GM18870 (cell line): ENCODE measurements around the gene VN1R4.
"Not testable (repeated sequence)": the region's sequence is repeated elsewhere in the genome, so short reads cannot be mapped to it uniquely, and the experiment has no call there.

Source experiments
- ATAC-seq: cut with Tn5 transposase; IDR thresholded peaks from one replicate; pipeline ENCODE4 v1.9.1; 2021; ENCODE audit warnings: moderate library complexity; ENCODE audit not compliant: unreplicated experiment

Gene VN1R4, protein sequence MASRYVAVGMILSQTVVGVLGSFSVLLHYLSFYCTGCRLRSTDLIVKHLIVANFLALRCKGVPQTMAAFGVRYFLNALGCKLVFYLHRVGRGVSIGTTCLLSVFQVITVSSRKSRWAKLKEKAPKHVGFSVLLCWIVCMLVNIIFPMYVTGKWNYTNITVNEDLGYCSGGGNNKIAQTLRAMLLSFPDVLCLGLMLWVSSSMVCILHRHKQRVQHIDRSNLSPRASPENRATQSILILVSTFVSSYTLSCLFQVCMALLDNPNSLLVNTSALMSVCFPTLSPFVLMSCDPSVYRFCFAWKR

DNA sequence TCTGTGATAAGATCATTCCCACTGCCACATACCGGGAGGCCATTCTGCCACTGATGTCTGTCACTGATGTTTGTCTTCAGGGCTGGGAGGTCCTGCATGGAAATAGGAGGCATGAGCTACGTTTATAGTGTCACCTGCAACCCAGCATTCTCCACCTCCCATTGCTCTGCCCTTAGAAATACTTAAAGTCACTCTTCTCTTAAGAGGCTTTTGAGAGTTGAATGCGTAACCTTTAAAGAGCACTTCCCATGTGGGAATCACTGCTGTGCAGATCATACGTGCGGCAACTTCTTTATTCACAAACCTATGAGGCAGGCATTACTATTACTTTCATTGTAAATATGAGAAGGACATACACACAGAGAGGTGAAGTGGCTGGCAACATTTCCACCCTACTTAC lies at the start of gene VN1R4:
VN1R4 (minus strand) TSS at position 101 of the 400 bp plus-strand sequence; CDS start at position 43, 58 bp downstream.
- not testable (repeated sequence) for ATAC-seq

DNA sequence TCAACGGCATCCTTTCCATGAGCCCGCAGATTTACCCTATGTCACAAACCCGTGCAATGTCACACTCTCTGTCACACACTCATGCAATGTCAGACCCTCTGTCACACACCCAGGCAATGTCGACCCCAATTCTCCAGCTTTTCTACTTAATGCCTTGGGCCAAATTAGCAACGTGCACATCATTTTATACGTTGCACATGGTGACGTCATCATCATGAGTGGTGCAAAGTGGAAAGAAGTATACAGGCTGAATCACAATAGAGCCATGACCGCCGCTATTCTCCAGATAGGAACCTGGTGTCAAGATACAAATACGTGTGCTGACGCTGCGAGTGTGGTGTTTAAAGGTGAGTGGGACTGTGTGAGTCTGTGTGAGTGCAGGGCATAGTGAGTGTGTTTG lies 44.4 kb upstream of the VN1R4 start:
- no peak for ATAC-seq

DNA sequence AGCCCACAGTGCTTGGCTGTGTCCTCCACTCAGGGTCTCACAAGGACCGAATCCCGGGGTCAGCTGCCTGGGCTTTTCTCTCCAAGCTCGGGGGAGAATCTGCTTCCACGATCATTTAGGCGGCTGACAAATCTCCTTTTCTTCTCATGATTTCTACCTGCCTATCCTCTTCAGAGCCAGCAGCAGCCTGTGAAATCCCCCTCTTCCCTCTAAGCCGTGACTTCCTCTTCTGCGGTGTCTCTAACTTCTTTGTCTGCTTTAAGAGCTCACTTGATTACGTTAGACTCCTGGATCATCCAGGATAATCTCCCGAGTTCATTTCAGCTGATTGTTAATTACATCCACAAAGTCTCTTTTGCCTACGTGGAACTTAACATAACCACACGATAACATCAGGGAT lies 43.5 kb upstream of the VN1R4 start:
- no peak for ATAC-seq

DNA sequence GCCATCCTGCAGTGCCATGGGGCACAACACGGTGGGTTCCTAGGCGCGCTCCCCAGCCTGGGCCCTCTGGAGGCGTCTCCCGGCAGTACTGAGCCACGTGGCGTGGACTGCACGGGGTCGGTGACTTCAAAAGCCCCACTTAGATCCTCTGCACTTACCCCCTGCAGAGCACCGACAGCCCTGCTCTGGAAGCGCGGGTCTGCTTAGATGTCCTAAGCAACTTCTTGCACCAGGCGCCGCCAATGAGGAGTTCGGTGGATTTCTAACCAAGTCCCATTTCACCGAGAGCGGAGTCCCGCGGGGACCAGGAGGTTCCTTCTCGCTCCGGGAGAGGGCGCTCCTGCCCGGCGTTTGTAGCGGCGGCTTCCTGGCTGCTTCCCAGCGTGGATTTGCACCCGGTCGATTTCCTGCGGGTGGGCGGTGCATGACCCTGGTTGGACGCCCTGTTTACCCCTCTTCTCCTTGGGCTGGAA lies 40.9 kb upstream of the VN1R4 start:
- ATAC-seq, result no peak

DNA sequence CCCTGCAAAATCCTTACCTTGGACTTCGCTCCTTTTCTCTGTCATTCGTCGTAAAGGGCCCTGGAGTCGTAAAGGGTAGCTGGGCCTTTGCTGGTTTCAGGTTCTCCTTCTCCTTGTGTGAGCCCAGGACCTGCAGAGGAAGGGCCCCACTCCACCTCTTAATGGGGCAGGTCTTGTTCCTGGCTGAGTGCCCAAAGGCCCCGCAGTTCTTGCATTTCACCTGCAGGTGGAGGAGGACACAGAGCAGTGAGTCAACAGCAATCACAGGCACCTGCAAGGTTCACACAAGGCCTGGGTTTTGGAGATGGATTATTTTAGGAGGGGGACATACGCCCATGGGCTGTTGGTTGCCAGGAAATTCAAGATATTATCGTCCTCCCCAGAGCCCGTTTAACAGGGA lies 33.8 kb upstream of the VN1R4 start:
- ATAC-seq, result not testable (repeated sequence)

DNA sequence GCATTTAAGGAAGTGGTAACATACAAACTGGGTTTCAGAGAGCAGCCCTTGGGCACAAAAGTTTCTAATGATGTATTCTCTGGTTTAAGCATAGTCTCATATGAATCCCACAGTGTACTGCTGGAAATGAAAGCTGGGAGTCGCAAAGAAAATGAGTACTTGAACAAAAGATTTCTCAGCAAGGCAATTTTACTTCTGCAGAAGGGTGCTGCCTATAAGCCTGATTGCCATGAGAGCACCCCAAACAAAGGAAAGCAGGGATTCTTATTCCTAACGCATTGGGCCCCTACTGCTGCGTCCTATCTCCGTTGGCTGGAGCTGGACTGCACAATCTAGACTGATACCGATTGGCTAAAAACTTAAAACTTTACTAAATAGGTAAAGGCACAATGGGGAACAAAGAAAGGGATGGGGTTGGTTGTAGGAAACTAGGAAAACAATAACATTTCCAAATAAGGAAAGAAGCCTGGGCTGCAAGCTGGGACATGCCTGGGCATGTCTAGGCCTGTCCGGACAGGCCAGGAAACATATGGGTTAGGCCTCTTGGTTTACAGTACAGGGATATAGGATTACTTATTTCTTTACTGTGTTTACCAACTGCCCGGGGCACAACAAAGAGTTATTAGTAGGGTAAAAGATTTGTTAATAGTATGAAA lies 27.4 kb upstream of the VN1R4 start:
- no peak for ATAC-seq

DNA sequence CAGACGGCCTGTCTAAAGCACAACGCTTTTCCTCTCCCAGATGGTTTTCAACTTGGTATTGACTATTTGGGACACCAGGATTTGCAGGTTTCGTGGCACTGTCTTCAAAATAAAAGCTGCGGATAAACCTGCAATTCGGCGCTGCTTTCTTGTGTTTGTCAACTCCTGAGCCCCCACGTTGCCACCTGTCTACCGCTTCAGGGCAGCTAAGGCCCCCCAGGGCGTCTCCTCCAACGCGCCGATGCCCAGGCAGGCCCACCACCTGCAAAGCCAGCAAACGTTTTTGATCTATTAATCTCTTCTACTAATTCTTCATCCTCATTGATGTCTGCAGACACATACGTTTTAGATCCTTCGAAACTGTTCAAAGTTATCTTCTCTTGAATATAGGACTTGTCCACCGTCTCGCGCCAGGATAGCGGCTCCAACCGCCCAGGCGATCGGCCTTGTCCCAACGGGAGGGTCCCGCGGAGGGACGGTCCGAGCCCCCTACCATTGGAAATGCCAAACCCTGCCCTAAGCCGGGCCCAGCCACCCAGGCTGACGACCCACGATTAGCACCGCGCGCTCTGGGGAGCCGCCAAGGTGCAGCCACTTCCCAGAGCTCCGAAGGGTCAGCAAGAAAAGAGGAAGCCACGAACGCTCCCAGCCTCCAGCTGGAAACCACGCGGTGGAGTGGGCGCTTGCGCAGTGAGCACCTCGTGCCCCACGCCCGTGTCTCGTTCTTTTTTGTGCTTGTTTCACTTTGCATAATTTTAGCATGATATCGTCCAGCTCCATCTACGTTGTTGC lies 23.4 kb upstream of the VN1R4 start:
- no peak for ATAC-seq

DNA sequence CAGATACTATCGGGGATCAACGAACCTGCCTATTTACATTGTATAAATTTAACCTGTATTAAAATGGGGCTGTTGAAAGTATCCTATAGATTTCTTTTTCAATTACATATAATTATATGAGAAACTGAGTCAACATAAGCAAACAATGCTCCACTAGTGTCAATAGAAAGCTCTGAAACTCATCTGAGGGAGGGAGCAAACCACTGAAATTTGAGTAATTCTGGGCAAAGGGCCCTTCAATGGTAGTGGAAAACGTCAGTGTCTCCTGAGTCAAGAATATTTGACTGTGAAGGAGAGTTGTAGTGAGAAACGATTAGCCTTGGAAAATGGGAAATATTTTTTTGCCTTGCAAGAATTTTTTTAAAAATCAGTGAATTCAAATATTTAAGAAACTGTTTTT lies 17.6 kb upstream of the VN1R4 start:
- no peak for ATAC-seq

DNA sequence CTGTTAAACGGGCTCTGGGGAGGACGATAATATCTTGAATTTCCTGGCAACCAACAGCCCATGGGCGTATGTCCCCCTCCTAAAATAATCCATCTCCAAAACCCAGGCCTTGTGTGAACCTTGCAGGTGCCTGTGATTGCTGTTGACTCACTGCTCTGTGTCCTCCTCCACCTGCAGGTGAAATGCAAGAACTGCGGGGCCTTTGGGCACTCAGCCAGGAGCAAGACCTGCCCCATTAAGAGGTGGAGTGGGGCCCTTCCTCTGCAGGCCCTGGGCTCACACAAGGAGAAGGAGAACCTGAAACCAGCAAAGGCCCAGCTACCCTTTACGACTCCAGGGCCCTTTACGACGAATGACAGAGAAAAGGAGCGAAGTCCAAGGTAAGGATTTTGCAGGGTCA lies 14.4 kb upstream of the VN1R4 start:
- ATAC-seq, result not testable (repeated sequence)

DNA sequence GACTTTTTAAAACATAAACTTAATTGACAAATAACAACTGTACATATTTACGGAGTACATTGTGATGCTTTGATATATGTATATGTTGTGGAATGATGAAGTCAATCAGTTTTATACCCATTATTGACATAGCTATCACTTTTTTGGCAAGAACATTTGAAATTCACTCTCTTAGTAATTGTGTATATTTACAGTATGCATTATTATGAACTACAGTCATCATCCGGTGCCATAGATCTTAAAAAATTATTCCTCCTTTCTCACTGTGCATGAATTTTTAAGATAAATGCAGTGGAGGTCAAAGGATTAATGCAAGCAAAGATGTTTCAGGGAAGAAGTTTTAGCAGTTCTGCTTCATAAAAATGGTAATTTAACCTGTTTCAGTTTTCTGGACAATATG lies 8.0 kb upstream of the VN1R4 start:
- no peak for ATAC-seq

DNA sequence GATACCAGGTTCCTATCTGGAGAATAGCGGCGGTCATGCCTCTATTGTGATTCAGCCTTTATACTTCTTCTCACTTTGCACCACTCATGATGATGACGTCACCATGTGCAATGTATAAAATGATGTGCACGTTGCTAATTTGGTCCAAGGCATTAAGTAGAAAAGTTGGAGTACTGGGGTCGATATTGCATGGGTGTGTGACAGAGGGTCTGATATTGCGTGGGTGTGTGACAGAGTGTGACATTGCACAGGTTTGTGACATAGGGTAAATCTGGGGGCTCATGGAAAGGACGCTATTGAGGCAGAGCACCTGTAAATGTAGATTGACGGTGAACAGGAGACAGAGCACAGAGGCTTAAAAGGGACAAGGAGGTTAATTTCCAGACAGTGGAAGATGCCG lies 4.5 kb upstream of the VN1R4 start:
- ATAC-seq, result no peak

DNA sequence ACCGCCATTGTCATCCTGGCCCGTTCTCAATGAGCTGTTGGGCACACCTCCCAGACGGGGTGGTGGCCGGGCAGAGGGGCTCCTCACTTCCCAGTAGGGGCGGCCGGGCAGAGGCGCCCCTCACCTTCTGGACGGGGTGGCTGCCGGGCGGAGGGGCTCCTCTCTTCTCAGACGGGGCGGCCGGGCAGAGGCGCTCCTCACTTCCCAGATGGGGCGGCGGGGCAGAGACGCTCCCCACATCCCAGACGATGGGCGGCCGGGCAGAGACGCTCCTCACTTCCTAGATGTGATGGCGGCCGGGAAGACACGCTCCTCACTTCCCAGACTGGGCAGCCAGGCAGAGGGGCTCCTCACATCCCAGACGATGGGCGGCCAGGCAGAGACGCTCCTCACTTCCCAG lies 2.3 kb upstream of the VN1R4 start:
- ATAC-seq, result not testable (repeated sequence)

DNA sequence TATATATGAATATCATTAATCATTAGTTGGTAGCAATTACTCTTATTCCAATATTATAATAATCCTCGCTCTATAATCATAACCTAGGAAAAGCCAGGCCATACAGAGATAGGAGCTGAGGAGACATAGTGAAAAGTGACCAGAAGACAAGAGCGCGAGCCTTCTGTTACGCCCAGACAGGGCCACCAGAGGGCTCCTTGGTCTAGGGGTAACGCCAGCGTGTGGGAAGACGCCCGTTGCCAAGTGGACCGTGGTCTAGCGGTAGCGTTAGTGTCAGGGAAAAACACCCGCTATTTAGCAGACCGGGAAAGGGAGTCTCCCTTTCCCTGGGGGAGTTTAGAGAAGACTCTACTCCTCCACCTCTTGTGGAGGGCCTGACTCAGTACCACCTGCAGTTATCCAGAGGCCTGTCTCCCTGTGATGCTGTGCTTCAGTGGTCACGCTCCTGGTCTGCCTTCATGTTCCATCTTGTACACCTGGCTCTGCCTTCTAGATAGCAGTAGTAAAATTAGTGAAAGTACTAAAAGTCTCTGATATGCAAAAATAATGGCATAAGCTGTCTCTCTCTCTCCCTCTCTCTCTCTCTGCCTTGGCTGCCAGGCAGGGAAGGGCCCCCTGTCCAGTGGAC lies 9.7 kb downstream of the VN1R4 start, which contains the start of gene VN1R2:
VN1R2 (plus strand) TSS at position 578 of the 628 bp plus-strand sequence. CDS start 84 bp downstream, outside the sequence.
- not testable (repeated sequence) for ATAC-seq

DNA sequence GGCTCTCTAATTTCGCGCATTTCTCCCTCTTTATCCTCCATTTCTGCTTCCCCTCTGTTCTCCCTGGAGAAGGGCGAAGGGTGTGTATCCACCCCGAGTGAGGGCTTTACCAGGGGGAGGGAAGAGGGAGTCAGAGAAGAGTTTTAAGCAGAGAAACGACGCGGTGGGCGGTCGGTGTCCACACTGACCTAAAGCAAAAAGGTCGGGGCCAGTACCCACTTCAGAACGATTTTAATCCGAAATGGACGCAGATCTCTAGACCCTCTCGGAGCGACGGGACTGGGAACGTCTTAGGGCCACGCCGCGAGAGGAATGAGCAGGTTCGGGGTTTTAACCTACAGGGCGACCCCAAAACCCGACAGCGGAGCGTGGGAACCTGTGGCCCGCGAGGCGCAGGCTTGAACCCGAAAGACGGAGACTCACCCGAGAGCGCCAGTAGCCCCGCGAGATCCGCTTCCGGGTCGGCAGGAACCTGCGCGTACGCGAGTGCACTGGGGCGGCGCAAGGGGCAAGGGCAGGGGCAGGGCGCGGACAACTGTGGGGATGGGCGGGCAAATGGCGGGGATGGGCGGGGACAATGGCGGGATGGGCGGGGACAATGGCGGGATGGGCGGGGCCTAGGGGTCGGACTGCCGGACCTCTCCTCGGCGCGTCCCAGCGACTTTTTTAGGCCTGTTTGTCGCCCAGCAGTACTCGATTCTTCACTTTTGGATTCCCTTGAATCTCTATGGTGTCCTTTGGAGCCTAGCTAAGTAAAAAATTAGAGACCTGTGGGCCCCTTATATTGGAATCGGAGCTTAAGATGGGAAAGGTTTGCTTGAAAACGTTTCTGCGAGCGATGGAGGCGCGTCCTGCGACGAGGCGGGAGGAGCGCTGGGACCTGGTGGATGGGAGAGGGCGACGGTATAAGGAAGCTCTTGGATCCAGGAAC lies 12.8 kb downstream of the VN1R4 start, which contains the start of gene ZNF677:
ZNF677 (minus strand) TSS at position 463 of the 931 bp plus-strand sequence. CDS start 3,323 bp downstream, outside the sequence.
- no peak for ATAC-seq

DNA sequence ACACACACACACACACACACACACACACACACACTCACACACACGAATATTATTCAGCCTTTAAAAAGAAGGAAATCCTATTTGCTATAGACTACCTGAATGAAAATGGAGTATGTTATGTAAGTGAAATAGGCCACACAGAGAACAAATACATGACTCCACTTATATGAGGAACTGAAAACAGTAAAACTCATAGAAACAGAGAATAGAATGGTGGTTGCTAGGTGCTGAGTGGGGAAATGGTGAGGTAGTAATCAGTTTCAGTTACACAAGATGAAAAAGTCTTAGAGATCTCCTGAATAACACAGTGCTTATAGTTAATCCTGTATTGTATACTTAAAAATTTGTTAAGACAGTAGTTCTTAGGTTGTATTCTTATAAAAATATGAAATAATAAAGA lies 21.0 kb downstream of the VN1R4 start:
- no peak for ATAC-seq

DNA sequence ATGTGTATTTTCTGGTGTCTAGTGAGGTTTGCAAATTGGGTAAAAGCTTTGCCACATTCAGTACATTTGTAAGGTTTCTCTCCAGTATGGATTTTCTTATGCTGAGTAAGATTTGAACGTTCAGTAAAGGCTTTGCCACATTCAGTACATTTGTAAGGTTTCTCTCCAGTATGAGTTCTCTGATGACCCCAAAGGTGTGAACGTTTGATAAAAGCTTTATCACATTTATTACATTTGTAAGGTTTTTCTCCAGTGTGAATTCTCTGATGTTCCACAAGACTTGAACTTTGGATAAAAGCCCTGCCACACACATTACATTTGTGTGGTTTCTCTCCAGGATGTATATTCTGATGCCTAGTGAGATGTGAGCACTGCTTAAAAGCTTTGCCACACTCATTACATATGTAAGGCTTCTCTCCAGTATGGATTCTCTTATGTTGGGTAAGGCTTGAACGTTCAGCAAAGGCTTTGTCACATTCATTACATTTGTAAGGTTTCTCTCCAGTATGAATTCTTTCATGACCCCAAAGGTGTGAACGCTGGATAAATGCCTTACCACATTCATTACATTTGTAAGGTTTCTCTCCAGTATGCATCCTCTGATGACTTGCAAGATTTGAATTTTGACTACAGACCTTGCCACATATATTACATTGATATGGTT lies 30.3 kb downstream of the VN1R4 start:
- ATAC-seq, result no peak

DNA sequence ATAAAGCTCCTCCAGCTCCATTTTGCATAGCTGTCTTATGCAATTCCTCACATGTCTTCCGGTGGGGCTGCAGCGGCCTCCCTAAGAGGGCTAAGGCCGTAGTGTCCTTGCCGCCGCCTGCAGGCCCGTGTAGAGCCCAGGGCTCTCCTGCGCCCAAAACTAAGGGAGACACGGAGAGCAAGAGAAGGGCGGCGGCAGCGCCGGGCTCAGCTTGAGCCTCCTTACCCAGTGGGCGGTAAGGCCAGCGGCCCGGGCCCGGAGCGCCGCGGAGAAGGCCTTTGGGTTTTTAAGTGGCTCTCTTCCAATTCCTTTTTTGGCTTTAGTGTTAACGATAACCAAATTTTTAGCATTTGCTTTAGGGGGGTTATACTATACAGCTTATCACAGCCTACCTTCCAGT lies 42.9 kb downstream of the VN1R4 start:
- ATAC-seq, result no peak

DNA sequence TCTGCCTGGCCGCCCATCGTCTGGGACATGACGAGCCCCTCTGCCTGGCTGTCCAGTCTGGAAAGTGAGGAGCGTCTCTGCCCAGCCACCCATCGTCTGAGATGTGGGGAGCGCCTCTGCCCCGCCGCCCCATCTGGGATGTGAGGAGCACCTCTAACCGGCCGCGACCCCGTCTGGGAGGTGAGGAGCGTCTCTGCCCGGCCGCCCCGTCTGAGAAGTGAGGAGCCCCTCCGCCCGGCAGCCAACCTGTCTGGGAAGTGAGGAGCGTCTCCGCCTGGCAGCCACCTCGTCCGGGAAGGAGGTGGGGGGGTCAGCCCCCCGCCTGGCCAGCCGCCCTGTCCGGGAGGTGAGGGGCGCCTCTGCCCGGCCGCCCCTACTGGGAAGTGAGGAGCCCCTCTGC lies 44.8 kb downstream of the VN1R4 start:
- not testable (repeated sequence) for ATAC-seq
